ENCODE measurements around the gene DAAM1.

The DAAM1 gene

GRCh38 chr14:59254911-59255545, 66.6 kb downstream of the DAAM1 start:
- DNase-seq (ENCODE audit: low read depth) = no peak

GRCh38 chr14:59256331-59256730, 67.9 kb downstream of the DAAM1 start:
- DNase-seq (ENCODE audit: low read depth) = no peak

GRCh38 chr14:59261334-59261733, 72.9 kb downstream of the DAAM1 start:
- DNase-seq (ENCODE audit: low read depth) = no peak

DNA sequence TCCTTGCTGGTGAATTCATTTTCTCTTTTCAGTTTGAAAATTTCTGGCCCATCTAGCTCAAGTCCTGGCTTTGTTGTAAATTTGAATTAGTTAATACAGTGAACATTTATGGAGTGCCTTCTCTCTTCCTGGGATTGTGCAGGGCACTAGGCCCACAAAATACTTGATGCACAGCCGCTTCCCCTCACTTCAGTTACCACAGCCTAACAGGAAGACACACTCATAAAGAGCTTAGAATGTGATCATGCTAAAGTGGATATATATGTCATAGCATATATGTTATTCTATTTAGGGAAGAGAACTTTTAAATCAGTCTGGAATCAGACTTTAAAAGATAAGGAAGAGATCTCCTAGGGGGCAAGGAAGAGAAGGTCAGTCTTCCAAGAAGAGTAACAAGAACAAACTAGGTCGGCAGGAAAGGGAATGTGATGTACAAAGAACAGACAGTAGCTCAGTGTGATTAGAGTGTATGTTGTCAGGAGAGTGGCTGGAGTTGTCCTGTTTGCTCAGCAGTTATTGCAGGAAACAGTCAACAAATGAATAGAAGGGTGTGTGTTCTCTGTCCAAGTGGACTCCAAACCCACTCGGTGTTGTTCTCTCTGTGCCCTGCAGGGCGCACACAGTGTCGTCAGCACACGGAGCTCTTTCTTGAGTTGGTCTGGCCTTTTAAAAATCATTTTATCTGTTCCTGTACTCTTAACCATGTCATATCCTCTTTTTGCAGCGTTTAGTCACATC, 74.4 kb downstream of the DAAM1 start:
- peak; percentile 20 for DNase-seq (ENCODE audit: low read depth)

DNA sequence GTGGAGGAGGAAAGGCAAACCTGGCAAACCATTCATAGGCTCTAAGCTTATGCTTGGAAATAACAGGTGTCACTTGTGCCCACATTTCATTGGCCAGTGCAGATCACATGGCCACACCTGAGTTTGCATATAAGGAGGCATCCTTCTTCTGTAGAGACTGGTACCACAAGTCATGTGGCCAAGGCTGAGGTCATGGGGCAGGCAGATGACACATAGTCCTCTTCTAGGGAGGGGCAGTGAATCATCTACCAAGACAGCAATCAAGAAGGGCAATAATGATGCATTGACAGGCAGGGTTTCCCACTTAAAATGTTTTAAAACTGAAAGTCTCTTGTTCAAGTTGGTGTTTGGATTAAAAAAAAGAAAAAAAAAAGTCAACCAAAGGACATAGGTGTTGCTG, 77.3 kb downstream of the DAAM1 start:
- peak; percentile 64 for DNase-seq (ENCODE audit: low read depth)

DNA sequence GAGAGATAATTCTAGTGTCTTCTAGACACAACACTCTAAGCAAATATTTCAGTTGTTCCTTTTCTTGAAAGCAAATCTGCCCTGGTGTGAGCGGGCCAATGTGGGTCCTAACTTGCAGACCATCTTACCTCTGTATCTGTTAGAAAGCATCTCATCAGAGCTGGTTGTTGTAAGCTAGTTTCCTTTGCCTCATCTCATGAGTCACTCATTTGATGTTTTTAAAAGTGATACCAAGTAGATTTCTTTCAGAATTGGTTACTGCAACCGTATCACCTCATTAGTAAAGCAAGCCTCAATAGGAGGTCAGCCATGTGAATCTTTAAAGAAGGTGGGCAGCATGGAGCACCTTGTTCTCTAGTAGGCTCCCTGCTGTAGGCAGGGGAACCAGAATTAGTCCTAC, 78.6 kb downstream of the DAAM1 start:
- DNase-seq (ENCODE audit: low read depth) = peak; percentile 28

- DNase-seq (ENCODE audit: low read depth) = peak; percentile 78
These were observed 79.5 kb downstream of the DAAM1 start for GRCh38 chr14:59268011-59268410.

- peak; percentile 37 for DNase-seq (ENCODE audit: low read depth)
These were observed 80.4 kb downstream of the DAAM1 start for GRCh38 chr14:59268858-59269257.

DNA sequence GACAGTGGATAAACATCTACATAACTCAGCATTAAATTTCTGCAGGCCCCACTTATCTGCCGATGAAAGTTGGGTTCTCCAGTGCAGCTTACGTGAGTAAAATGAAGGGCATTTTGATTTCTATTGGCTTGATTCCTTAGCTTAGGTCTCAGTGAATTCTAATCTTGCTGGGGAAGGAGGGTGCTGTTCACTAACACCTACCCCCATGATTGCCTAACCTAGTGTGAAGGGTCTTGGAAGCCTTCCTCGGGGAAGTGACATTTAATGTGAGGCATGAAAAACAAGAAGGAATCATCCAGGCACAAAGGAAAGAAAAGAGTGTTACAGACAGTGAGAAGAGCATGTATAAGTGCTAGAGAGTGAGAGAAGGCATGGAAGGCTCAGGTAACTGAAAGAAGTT, 81.0 kb downstream of the DAAM1 start:
- no peak for DNase-seq (ENCODE audit: low read depth)

GRCh38 chr14:59271256-59271655, 82.8 kb downstream of the DAAM1 start:
- no peak for DNase-seq (ENCODE audit: low read depth)

DNA sequence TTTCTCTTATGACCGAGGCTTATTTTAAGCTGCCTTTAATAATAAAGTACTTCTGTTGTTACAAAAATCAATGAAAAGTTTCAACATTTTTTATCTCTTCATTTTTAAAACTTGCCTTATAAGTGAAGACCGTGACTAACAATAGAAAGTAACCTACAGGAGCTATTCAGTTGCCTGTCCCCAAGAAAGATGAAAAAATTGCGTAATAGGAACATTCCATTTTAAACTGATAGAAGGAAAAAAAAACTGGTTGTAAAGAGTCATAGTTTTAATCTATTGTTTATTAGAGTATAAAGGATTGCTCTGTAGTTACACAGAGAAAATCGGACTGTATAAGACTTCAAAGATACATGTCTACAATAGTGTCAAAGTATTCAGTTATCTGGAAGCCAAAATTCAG, 83.3 kb downstream of the DAAM1 start:
- peak; percentile 39 for DNase-seq (ENCODE audit: low read depth)

DNA sequence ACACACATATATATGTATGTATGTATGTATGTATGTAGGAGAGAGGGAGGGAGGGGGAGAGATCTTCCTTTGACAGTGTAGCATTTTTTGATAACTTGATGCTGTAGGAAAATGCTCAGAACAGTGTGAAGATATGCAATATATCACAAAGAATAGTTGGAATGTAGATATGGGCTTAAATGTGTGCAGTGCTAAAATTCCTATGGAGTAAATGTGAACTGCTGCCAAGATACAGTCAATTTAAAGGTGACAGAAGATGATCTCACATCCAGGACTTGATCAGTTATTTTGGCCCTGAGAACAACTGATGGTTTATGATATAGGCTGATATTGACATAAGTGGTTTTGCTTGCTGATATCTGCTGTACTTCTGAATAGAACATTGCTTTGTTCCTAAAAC, 84.2 kb downstream of the DAAM1 start:
- no peak for DNase-seq (ENCODE audit: low read depth)

- DNase-seq (ENCODE audit: low read depth) = no peak
These were observed 85.3 kb downstream of the DAAM1 start for GRCh38 chr14:59273737-59274136.

DNA sequence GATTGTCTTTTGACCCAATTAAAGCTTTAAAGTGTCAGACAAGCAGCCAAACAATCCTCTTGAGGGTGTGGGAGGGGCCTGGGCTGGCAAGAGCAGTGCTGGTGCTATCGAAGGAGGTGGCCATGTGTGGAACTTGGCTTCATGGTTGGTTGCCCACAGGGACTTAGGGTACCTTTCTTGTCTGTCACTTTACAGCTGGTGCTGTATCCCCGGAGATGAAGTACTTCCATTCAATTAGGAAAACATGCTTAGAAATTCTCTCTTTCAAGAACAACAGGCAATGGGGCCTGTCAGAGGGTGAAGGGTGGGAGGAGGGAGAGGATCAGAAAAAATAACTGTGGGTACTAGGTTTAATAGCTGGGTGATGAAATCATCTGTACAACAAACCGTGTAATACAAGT, 86.5 kb downstream of the DAAM1 start:
- peak; percentile 38 for DNase-seq (ENCODE audit: low read depth)

GRCh38 chr14:59275668-59276067, 87.2 kb downstream of the DAAM1 start:
- DNase-seq (ENCODE audit: low read depth) = peak; percentile 97

GRCh38 chr14:59276235-59276634, 87.8 kb downstream of the DAAM1 start:
- DNase-seq (ENCODE audit: low read depth) = no peak

- peak; percentile 48 for DNase-seq (ENCODE audit: low read depth)
These were observed 89.2 kb downstream of the DAAM1 start for GRCh38 chr14:59277659-59278058.

GRCh38 chr14:59278111-59278510, 89.6 kb downstream of the DAAM1 start:
- peak; percentile 98 for DNase-seq (ENCODE audit: low read depth)

- no peak for DNase-seq (ENCODE audit: low read depth)
These were observed 92.5 kb downstream of the DAAM1 start for GRCh38 chr14:59280961-59281360.

GRCh38 chr14:59281609-59282377, 93.3 kb downstream of the DAAM1 start:
- peak; percentile 84 for DNase-seq (ENCODE audit: low read depth)

GRCh38 chr14:59282378-59282765, 93.9 kb downstream of the DAAM1 start:
- peak; percentile 88 for DNase-seq (ENCODE audit: low read depth)

DNA sequence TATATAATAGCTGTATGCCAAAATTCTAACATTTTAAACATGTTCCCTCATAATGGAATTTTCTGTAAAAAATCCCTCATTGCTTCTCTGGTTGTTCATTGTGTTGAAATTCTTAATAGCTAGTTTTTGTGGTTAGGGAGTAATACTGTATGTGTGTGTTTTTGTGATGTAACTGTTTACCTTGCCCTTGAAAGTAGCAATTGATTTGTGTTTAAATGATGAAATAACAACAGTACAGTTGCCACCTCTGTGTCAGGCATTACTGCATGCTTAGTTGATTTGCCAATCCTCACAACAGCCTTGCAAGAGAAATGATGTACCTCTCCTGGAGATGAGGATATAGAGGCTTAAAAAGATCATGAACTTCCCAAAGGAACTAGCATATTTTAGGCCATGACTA, 94.9 kb downstream of the DAAM1 start:
- DNase-seq (ENCODE audit: low read depth) = no peak

GRCh38 chr14:59284059-59284458, 95.6 kb downstream of the DAAM1 start:
- no peak for DNase-seq (ENCODE audit: low read depth)
